ENCODE measurements around the gene KRT20.

KRT20 gene

DNA sequence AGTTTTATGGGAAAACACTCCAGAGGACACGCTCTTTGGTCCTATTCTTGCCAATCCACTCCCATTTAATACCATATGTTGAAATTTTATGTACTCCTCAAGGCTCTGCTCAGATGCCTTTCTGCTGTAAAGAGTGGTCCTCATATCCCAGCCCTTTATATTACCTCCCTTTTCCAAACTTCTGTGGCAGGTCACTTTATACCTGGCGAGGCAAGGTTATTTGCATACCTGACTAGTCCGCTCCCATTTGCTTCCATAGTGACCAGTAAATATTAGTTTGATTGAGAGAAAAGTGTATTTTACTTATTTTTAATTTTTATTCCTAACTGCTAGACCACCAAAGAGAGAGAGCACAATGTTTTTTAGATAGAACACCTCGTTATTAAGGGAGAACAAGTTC is 35.3 kb downstream of the KRT20 start:
- peak; percentile 59 for DNase-seq

DNA sequence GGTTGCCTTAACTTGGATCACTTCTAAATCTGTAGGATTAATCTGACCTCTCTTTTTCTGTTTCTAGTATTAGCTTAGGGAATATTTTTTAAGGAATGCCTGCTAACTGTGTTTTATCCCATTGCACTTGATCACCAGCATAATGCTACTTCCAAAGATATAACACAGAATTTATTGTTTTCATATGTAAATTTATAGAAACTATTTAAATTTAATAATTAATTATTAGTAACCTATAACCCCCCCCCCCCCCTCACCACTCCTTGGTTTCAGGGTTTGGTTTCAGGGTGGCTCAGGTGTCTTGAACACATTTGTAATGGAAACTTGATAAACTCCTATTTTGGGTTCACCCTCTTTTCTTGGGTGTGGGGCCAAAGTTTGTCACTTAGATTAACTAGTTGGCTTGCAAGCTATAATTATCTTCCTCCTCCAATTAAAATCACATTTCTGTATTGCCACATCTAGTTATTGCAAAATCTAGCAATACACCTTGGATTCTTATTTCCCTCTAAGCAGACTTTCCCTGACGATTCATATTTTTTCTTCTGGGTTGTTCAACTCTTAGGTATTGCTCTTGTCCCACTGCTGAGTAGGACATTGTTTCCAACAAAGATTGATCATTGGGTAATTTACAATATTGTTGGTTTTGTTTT is 36.3 kb downstream of the KRT20 start:
- DNase-seq, result no peak

DNA sequence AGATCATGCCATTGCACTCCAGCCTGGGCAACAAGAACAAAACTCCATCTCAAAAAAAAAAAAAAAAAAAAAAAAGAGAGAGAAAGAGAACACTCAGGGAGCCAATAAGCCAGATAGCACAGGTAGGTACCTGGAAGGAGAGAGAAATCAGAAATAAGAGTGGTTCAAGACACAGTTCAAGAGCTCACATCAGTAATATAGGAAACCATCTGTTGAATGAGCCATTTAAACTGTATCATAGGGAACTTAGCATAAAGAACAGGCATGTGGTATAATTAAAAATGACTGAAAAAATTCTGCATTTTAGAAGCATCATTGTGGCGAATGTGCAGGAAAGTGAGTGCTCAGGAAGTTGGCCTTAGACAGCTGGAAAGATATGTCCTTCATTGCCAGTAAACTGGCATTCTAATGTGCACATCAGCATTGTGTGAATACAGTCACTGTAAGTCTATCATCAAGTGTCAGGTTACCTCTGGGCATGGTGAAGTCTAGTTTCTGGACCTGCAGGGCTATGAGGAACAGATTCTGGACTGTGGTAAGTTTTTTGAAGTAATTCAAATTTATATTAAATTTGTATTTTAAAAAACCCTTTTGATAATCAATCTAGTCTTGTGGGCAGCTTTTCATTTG is 38.4 kb downstream of the KRT20 start:
- no peak for DNase-seq

DNA sequence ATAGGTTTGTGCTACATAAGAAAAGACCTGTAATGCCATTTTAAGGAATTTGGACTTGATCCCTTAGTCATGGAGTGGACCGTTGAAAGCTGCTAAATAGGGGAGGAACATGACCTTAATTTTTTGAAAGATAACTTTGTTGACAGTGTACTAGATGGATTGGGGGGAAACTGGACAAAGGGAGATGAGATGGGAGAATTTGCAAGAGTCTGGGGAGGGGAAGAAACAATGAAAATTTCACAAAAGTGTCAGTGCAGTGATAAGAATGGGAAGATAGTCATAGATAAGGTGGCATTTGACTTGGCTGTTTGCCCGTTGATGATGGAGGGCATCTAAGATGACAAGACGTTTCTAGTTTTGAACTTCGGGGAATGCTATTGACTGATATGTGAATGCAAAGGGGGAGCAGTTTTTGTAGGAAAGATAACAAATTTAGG is 40.4 kb downstream of the KRT20 start:
- no peak for DNase-seq

DNA sequence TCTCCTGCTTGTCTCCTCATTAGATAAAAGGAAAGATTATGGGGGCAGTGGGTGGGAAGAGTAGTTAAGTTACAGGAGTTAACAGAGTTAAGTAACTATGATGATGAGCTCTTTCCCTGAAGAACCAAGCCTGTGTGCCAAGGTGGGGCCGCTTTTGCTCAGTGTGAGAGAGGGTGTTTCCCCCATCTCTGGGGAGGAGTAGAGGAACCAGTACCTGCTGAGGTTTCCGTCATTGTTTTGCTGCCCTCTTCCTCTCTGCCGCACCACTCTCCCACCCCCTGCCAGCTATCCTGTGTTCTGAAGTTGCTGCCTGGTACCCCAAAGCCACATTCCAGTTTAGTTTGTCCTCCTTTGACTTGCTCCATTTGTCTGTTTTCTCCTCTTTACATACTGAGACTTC is 41.8 kb downstream of the KRT20 start:
- DNase-seq, result no peak

DNA sequence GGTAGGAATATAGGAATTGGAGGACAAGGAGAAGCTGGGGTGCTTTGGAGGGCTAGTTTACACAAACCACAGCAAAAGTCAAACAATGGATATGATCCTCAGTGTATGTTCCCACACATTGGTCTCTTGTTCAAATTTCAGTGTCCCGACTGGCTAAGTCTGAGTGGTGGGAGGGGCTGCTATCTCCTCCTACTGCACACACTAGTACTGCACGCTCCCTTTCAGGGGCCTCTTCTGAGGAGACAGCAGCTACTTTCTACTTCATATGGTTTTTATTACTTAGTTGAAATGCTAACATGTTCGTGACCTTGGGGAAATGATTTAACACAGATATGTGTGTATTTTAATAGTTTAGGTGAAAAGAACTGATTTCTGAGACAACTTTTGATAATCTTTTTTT is 43.8 kb downstream of the KRT20 start:
- DNase-seq, result no peak

DNA sequence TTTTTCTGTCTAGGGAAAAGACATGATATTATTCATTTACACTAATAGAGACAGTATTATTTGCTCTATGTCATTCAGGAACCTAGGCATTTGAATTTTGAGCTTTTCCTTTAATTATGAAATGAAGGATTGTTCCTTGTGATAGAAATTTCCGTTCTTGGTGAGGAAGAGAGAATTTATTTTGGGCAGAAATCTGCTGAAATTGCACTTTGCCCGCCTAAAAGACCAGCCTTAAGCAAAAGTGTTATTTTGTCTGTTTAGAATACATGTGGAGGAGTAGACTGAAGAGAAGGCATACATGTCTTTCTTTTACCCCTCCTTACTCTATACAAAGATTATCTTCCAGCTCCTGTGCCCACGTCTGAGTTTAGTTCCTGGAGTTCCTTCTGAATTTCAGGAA is 45.8 kb downstream of the KRT20 start:
- no peak for DNase-seq

GRCh38 chr17:40836020-40836419 is 49.0 kb downstream of the KRT20 start:
- DNase-seq, result no peak

DNA sequence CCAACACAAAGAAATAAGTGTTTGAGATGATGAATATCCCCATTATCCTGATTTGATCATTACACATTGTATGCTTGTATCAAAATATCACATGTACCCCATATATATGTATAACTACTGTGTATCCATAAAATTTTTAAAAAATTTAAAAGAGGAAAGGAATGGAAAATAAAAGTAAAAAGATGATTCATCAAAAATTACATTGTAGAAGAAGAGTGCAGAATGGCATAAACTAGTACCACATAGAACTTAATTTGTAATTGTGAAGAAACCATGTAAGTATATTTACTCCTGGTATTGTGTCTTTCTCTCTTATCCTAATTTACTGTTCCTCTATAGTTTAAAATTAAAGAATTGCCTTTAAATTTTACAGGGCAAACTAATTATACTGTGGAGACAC is 51.2 kb downstream of the KRT20 start:
- no peak for DNase-seq

DNA sequence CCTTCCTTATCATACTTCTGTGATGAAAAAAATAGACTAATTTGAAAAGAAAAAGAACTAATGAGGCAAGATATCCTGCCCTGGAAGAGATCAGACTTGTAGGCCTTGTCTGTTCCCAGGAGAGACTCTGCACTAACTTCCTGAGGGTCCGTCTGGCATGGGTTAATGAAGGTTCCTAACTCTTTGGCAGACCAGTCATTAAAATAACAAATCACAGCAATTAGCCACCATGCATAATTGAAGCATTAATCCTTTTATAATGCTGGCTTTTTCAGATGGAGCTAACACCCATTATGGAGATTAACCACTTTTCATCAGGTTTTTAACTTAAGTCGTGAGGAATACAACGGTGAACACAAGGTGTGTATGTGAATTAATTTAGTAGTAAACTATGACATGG is 52.2 kb downstream of the KRT20 start:
- no peak for DNase-seq

- DNase-seq, result no peak
Observed at GRCh38 chr17:40830085-40830776, 54.8 kb downstream of the KRT20 start.

DNA sequence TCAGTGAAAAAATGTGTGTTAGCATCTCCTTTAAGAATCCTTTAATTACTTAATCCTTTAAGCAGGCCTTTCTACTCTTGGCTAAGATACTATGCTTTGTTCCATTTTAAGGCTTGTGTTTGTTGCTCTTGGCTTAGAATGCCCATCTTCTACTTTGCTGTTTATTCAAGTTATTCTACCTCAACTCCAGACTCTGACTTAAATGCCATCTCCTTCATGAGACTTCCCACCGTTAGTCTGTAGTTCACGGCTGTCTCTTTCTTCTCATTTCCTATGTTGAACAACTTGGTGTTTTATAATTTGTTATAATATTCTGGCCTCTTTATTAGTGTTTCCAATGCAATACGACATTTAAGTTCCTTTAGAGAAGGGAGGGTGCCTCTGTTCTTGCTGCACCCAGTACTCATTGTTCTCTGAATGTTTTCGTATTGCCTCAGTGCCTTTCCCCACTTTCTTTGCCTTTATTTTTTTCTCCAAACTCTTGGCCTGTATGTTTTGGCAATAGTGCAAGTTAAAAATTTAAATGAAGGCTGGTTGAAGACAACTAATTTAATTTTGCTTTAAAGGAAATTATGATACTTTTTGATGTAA is 56.5 kb downstream of the KRT20 start:
- DNase-seq, result no peak

GRCh38 chr17:40827746-40828453 is 57.1 kb downstream of the KRT20 start:
- no peak for DNase-seq

All from DMS79 treated with DMSO at 0.1 percent for 48 hours (cell line).